Left lung (tissue), 10 donors: Measurements from ENCODE around the gene RFX4. TPM values are rescaled to one million over a fixed set of nuclear protein-coding genes. Genes with fewer than 3 reads are reported as not detected.

Source experiments
- ATAC-seq: fragments of 200-7000 bp; cut with Tn5 transposase; one replicate; pipeline ENCODE4 v1.9.1; 2020; ENCODE audit warnings: moderate library complexity
- DNase-seq, 4 donors: peaks; one replicate each; pipeline ENCODE4 v3.0.0-alpha.2; 2013 to 2020
- H3K27ac ChIP-seq, 2 donors: fragments of 200-600 bp; sonication (generic) in 1 of 2; one replicate each; pipeline versions ENCODE4 v1.5.0 to v1.8.0; 2020 to 2021
- H3K27me3 ChIP-seq, 2 donors: fragments of 200-600 bp; sonication (generic) in 1 of 2; one replicate each; pipeline versions ENCODE4 v1.5.0 to v1.8.0; 2020 to 2021
- H3K36me3 ChIP-seq, 2 donors: fragments of 200-600 bp; sonication (generic) in 1 of 2; one replicate each; pipeline versions ENCODE4 v1.5.0 to v1.8.0; 2020 to 2021
- H3K4me1 ChIP-seq, 2 donors: fragments of 200-600 bp; one replicate each; pipeline ENCODE4 v1.8.0; 2021
- H3K4me3 ChIP-seq, 2 donors: fragments of 200-600 bp; sonication (generic) in 1 of 2; one replicate each; pipeline versions ENCODE4 v1.5.0 to v1.8.0; 2020 to 2021; ENCODE audit warnings: mild to moderate bottlenecking in 1 of 2
- H3K9me3 ChIP-seq, 2 donors: fragments of 200-600 bp; sonication (generic) in 1 of 2; one replicate each; pipeline versions ENCODE4 v1.5.0 to v1.8.0; 2020 to 2021
- CTCF ChIP-seq, 2 donors: fragments of 200-600 bp; sonication (generic) in 1 of 2; IDR thresholded peaks; one replicate each; pipeline versions ENCODE4 v1.5.0 to v1.8.0; 2021; ENCODE audit warnings: antibody characterized with exemption in 2 of 2
- intact Hi-C, 2 donors: fragments of 100-400 bp; cut with DNase I; formaldehyde crosslinking; loops; one replicate each; pipeline versions ENCODE4 v1.11.2 to v1.14.2; 2022
- polyA plus RNA-seq, 6 donors: library from polyadenylated mRNA; unstranded; fragments of 120-200 nt; gene quantifications; one replicate each; pipeline ENCODE4 v1.2.1, GENCODE V29; 2013; ENCODE audit not compliant: insufficient read length in 6 of 6
- total RNA-seq, 2 donors: library from RNA; stranded (reverse); fragmentation: NEBNext Ultra II Directional; extraction: Animal tissue kit (Norgen Biotek cat#: 25700); gene quantifications; one replicate each; pipeline ENCODE4 v1.2.1, GENCODE V29; 2021
- donor health status: DM: no; HTN: yes; CAD: no.
- donor health status: DM: no; HTN: no; CAD: no.

Gene RFX4
- total and polyA plus RNA-seq, 8 donors: 0.09 TPM; not detected in 7

GRCh38 chr12:106566771-106567170 lies 16.0 kb upstream of the RFX4 start:
- intact Hi-C loops: no loop called here
- Histone ChIP-seq H3K36me3 (no peaks in the 10 kb centered on the region), H3K4me3 (no peak overlapping the region), H3K27ac (no peak overlapping the region), H3K9me3 (no peaks in the 10 kb centered on the region), H3K4me1 (no peaks in the 10 kb centered on the region), H3K27me3 (peaks cover 0 to 41% of the 10 kb centered on the region in 2 donors)
- DNase-seq (no peak), ATAC-seq (no peak)
- no peak for TF ChIP-seq CTCF (IDR thresholded peaks at IDR 0.05)

- no peaks in the 10 kb centered on the region for H3K9me3 ChIP-seq
- DNase-seq (no peak), ATAC-seq (no peak)
- H3K27me3 ChIP-seq: peaks cover 0 to 34% of the 10 kb centered on the region in 2 donors
- no peak overlapping the region for H3K4me3 ChIP-seq
- TF ChIP-seq CTCF (IDR thresholded peaks at IDR 0.05): no peak
- no peaks in the 10 kb centered on the region for H3K4me1 ChIP-seq
- no peak overlapping the region for H3K27ac ChIP-seq
- H3K36me3 ChIP-seq: no peaks in the 10 kb centered on the region
- intact Hi-C loops: no loop called here
Measured at GRCh38 chr12:106573239-106573638, 9.6 kb upstream of the RFX4 start.

- intact Hi-C loops: no loop called here
- Histone ChIP-seq H3K4me3 (no peak overlapping the region), H3K36me3 (no peaks in the 10 kb centered on the region), H3K27ac (no peak overlapping the region), H3K9me3 (no peaks in the 10 kb centered on the region), H3K27me3 (peaks cover 27 to 65% of the 10 kb centered on the region in 2 donors), H3K4me1 (peaks cover 0 to 10% of the 10 kb centered on the region in 2 donors)
- ATAC-seq (no peak), DNase-seq (no peak)
- TF ChIP-seq CTCF (IDR thresholded peaks at IDR 0.05): no peak
Measured at GRCh38 chr12:106576848-106577247, 6.0 kb upstream of the RFX4 start.

GRCh38 chr12:106580671-106581508 lies 1.9 kb upstream of the RFX4 start:
- Histone ChIP-seq H3K27ac (no peak overlapping the region), H3K9me3 (no peaks in the 10 kb centered on the region), H3K36me3 (no peaks in the 10 kb centered on the region), H3K4me1 (peaks cover 0 to 37% of the 10 kb centered on the region in 2 donors), H3K27me3 (peaks cover 67 to 88% of the 10 kb centered on the region in 2 donors), H3K4me3 (no peak overlapping the region)
- ATAC-seq (no peak), DNase-seq (no peak)
- intact Hi-C loops: no loop called here
- TF ChIP-seq CTCF (IDR thresholded peaks at IDR 0.05): no peak

GRCh38 chr12:106581543-106582248 lies 1.1 kb upstream of the RFX4 start:
- DNase-seq: peak in 1 of 4 donors; percentile 79
- no peaks in the 10 kb centered on the region for H3K9me3 ChIP-seq
- peaks cover 7 to 44% of the 10 kb centered on the region in 2 donors for H3K4me1 ChIP-seq
- peak; percentile 69 for ATAC-seq
- no peak overlapping the region for H3K4me3 ChIP-seq
- no peak overlapping the region for H3K27ac ChIP-seq
- no peak for TF ChIP-seq CTCF (IDR thresholded peaks at IDR 0.05)
- H3K27me3 ChIP-seq: peaks cover 75 to 94% of the 10 kb centered on the region in 2 donors
- H3K36me3 ChIP-seq: no peaks in the 10 kb centered on the region
- intact Hi-C loops: no loop called here
